Right lobe of liver (tissue), 6 donors: ENCODE measurements around the gene TM9SF3. TPM values are rescaled to one million over a fixed set of nuclear protein-coding genes. Genes with fewer than 3 reads are reported as not detected.

Experiments
- ATAC-seq, 4 donors: fragments of 200-7000 bp; cut with Tn5 transposase; one replicate each; pipeline ENCODE4 v1.9.1; 2020; ENCODE audit warnings: mild to moderate bottlenecking in 4 of 4, moderate library complexity in 4 of 4
- DNase-seq, 3 donors: peaks; one replicate each; pipeline ENCODE4 v3.0.0-alpha.2; 2020
- H3K27ac ChIP-seq, 3 donors: fragments of 200-600 bp; one replicate each; pipeline ENCODE4 v1.8.0; 2022
- H3K27me3 ChIP-seq, 2 donors: fragments of 200-600 bp; one replicate each; pipeline ENCODE4 v1.8.0; 2022
- H3K36me3 ChIP-seq, 4 donors: fragments of 200-600 bp; sonication (generic) in 1 of 4; one replicate each; pipeline versions ENCODE4 v1.5.1 to v1.8.0; 2017 to 2022; ENCODE audit warnings: control low read depth in 1 of 4
- H3K4me1 ChIP-seq, 4 donors: fragments of 200-600 bp; sonication (generic) in 1 of 4; one replicate each; pipeline versions ENCODE4 v1.5.1 to v1.8.0; 2017 to 2022; ENCODE audit warnings: control low read depth in 1 of 4
- H3K4me3 ChIP-seq, 3 donors: fragments of 200-600 bp; one replicate each; pipeline ENCODE4 v1.8.0; 2022
- H3K9me3 ChIP-seq, 4 donors: fragments of 200-600 bp; sonication (generic) in 1 of 4; one replicate each; pipeline versions ENCODE4 v1.5.1 to v1.8.0; 2017 to 2022; ENCODE audit warnings: control low read depth in 1 of 4
- POLR2A ChIP-seq: fragments of 450-650 bp; IDR thresholded peaks from one replicate; pipeline ENCODE4 v1.6.1; 2017; ENCODE audit warnings: antibody characterized with exemption, mild to moderate bottlenecking
- WGBS: methylation state at CpG from one replicate; pipeline ENCODE4 v1.1.6; 2018; ENCODE audit warnings: low coverage, low lambda C conversion rate; ENCODE audit not compliant: insufficient coverage; ENCODE audit errors: missing lambda C conversion rate; 5-methylcytosine and 5-hydroxymethylcytosine counted together
- intact Hi-C, 2 donors: fragments of 100-400 bp; cut with DNase I; formaldehyde crosslinking; loops; one replicate each; pipeline versions ENCODE4 v1.11.2 to v1.14.1; 2022
- total RNA-seq, 6 experiments: library from RNA; depleted of rRNA in 2 of 6; stranded (reverse); fragments of >200 nt in 2 of 6; fragmentation: NEBNext Ultra II Directional in 3 of 6; extraction: Animal tissue kit (Norgen Biotek cat#: 25700) in 3 of 6; gene quantifications; one replicate each; pipeline versions ENCODE4 v1.1.0 to v1.2.4, GENCODE V29; 2016 to 2023
- TF ChIP-seq, protein P1 (sequence below), 4 donors: fragments of 200-600 bp in 3 of 4; fragments of 450-650 bp in 1 of 4; IDR thresholded peaks; one replicate each; pipeline versions ENCODE4 v1.5.1 to v1.8.0; 2016 to 2022; ENCODE audit warnings: antibody characterized with exemption in 4 of 4, mild to moderate bottlenecking in 2 of 4
- donor health status: DM: no; HTN: yes; CAD: no.
- donor health status: DM: no; HTN: no; CAD: no.
- donor health status: DM: no; HTN: no; CAD: no.
- donor health status: DM: no; HTN: yes; CAD: no.
- donor health status: DM: no; HTN: yes; CAD: no.

The TM9SF3 gene
- total RNA-seq, 6 experiments from 2014 or later, result 45.0 to 96.6 (median 71.8) TPM

- TF ChIP-seq POLR2A, result no peak
- TF ChIP-seq, protein P1, sequence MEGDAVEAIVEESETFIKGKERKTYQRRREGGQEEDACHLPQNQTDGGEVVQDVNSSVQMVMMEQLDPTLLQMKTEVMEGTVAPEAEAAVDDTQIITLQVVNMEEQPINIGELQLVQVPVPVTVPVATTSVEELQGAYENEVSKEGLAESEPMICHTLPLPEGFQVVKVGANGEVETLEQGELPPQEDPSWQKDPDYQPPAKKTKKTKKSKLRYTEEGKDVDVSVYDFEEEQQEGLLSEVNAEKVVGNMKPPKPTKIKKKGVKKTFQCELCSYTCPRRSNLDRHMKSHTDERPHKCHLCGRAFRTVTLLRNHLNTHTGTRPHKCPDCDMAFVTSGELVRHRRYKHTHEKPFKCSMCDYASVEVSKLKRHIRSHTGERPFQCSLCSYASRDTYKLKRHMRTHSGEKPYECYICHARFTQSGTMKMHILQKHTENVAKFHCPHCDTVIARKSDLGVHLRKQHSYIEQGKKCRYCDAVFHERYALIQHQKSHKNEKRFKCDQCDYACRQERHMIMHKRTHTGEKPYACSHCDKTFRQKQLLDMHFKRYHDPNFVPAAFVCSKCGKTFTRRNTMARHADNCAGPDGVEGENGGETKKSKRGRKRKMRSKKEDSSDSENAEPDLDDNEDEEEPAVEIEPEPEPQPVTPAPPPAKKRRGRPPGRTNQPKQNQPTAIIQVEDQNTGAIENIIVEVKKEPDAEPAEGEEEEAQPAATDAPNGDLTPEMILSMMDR (IDR thresholded peaks at IDR 0.05), result no peak
- DNase-seq (no peak), ATAC-seq (no peak)
- Histone ChIP-seq H3K9me3 (no peaks in the 10 kb centered on the region), H3K27ac (no peak overlapping the region), H3K27me3 (no peaks in the 10 kb centered on the region), H3K4me1 (peaks cover 0 to 18% (median 6%) of the 10 kb centered on the region in 4 donors), H3K36me3 (no peaks in the 10 kb centered on the region), H3K4me3 (no peak overlapping the region)
- WGBS, result 93% methylated on average over 6 of the region's 6 CpGs
- intact Hi-C loops, result no loop called here
Measured at GRCh38 chr10:96570511-96570910, 16.3 kb downstream of the TM9SF3 start.

- DNase-seq (no peak), ATAC-seq (peak in 2 of 4 donors; percentile 49 to 59)
- Histone ChIP-seq H3K4me3 (no peak overlapping the region), H3K9me3 (no peaks in the 10 kb centered on the region), H3K27me3 (no peaks in the 10 kb centered on the region), H3K36me3 (no peaks in the 10 kb centered on the region), H3K27ac (no peak overlapping the region), H3K4me1 (peaks cover 0 to 18% (median 6%) of the 10 kb centered on the region in 4 donors)
- WGBS, result 44% methylated on average over 1 of the region's 1 CpG
- intact Hi-C loops, result no loop called here
- TF ChIP-seq POLR2A, result no peak
- TF ChIP-seq, protein P1 (IDR thresholded peaks at IDR 0.05), result no peak
Measured at GRCh38 chr10:96568402-96568801, 18.4 kb downstream of the TM9SF3 start.

- no peaks in the 10 kb centered on the region for H3K9me3 ChIP-seq
- H3K27ac ChIP-seq, result no peak overlapping the region
- DNase-seq, result no peak
- TF ChIP-seq, protein P1 (IDR thresholded peaks at IDR 0.05), result no peak
- TF ChIP-seq POLR2A, result no peak
- H3K36me3 ChIP-seq, result peaks cover 0 to 7% (median 0%) of the 10 kb centered on the region in 4 donors
- 47% methylated on average over 1 of the region's 1 CpG for WGBS
- peak in 1 of 4 donors; percentile 23 for ATAC-seq
- H3K4me3 ChIP-seq, result no peak overlapping the region
- H3K27me3 ChIP-seq, result no peaks in the 10 kb centered on the region
- intact Hi-C loops, result no loop called here
- peaks cover 0 to 26% (median 8%) of the 10 kb centered on the region in 4 donors for H3K4me1 ChIP-seq
Measured at GRCh38 chr10:96565774-96566173, 21.0 kb downstream of the TM9SF3 start.

DNA sequence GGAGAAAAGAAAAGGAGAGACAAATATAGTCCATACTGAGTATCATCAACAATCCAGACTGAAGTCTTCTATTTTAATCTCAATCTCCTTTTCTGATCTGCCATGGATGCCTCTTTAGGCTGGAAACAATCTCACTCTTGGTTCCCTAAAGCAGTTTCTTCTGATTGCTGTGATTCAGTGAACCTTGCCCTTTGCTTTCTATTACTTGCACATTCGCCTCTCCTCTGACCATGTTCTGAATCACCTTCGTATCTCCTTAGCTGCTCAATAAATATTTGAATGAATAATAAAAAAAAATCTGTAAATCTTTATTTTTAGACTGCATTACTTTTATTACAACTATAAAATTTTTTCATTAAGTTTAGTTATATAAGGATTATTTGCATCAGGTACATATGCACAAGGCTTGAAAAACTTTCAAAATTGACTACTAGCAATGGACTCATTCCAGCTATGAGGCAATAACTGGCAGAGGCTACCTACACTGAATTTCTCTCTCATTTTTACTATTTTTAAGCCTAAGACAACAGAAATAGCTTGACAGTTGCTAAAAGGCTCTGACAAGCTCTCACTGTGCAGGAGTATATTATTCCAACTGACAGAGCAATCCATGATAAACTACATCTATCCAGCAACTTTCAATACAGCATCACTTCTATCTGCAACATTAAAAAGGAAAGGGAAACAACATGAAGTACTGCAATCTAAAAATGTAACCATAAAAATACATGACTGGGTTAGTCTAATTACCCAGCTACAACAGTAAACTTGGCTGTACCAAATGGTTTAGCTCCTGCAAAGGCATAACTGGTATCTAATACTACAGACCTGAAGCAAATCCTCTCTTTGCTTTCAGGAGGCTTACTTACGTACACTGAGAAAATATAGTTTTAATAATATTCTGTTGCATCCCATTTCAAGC is 25.6 kb downstream of the TM9SF3 start:
- Histone ChIP-seq H3K27ac (peak overlapping the region in 1 of 3 donors; percentile 4), H3K36me3 (peaks cover 0 to 23% (median 2%) of the 10 kb centered on the region in 4 donors), H3K9me3 (no peaks in the 10 kb centered on the region), H3K4me3 (no peak overlapping the region), H3K4me1 (peaks cover 0 to 16% (median 2%) of the 10 kb centered on the region in 4 donors), H3K27me3 (no peaks in the 10 kb centered on the region)
- ATAC-seq, result peak; percentile 67 to 84 (median 72)
- DNase-seq, result no peak
- WGBS, result 54% methylated on average over 3 of the region's 3 CpGs
- intact Hi-C loops, result no loop called here
- no peak for TF ChIP-seq POLR2A
- TF ChIP-seq, protein P1 (IDR thresholded peaks at IDR 0.05), result no peak
